GM12801 (cell line): Measurements from ENCODE around the gene STK36.

ENCODE experiments used
- CTCF ChIP-seq: IDR thresholded peaks from one replicate; pipeline ENCODE4 v1.5.1; 2011; ENCODE audit warnings: control low read depth; ENCODE audit not compliant: insufficient read length; ENCODE audit errors: extremely low read depth

STK36 gene

GRCh38 chr2:218710687-218711549 is 39.0 kb downstream of the STK36 start, which contains the start of gene TTLL4:
Gene TTLL4, plus strand, starts transcription at chr2:218710835. Its CDS starts 26,842 bp downstream, at chr2:218737677.
- TF ChIP-seq CTCF = no peak

GRCh38 chr2:218711550-218711929 is 39.7 kb downstream of the STK36 start:
- TF ChIP-seq CTCF = no peak

- no peak for TF ChIP-seq CTCF
Observed at GRCh38 chr2:218713922-218714321, 42.0 kb downstream of the STK36 start.

GRCh38 chr2:218716070-218716469 is 44.2 kb downstream of the STK36 start:
- no peak for TF ChIP-seq CTCF

- TF ChIP-seq CTCF = no peak
Observed at GRCh38 chr2:218717262-218717661, 45.4 kb downstream of the STK36 start.

- no peak for TF ChIP-seq CTCF
Observed at GRCh38 chr2:218718058-218718457, 46.2 kb downstream of the STK36 start.

- TF ChIP-seq CTCF = no peak
Observed at GRCh38 chr2:218719457-218719856, 47.6 kb downstream of the STK36 start.
